Gastrocnemius medialis (tissue), 4 donors: ENCODE measurements around the gene NDUFA5. TPM values are rescaled to one million over a fixed set of nuclear protein-coding genes. Genes with fewer than 3 reads are reported as not detected.

Experiments used
- ATAC-seq, 2 donors: fragments of 150-250 bp; one replicate each; pipeline ENCODE4 v1.9.1; 2016
- DNase-seq, 2 donors: peaks; one replicate each; pipeline ENCODE4 v3.0.0-alpha.2; 2019
- H3K27ac ChIP-seq, 4 donors: fragments of 200-600 bp; sonication (generic); 1 replicate in 1 of 4; 2 replicates in 3 of 4; pipeline ENCODE4 v1.5.1; 2016 to 2018; ENCODE audit warnings: mild to moderate bottlenecking in 2 of 4, moderate library complexity in 1 of 4
- H3K27me3 ChIP-seq, 3 donors: fragments of 200-600 bp; sonication (generic) in 2 of 3; 1 replicate in 1 of 3; 2 replicates in 2 of 3; pipeline versions ENCODE4 v1.5.1 to v1.6.0; 2016 to 2019; ENCODE audit warnings: mild to moderate bottlenecking in 1 of 3, moderate library complexity in 1 of 3
- H3K36me3 ChIP-seq, 2 donors: fragments of 200-600 bp; sonication (generic) in 1 of 2; one replicate each; pipeline ENCODE4 v1.5.1; 2017 to 2018
- H3K4me1 ChIP-seq, 2 donors: fragments of 200-600 bp; sonication (generic) in 1 of 2; one replicate each; pipeline ENCODE4 v1.5.1; 2016 to 2017; ENCODE audit warnings: mild to moderate bottlenecking in 2 of 2
- H3K4me3 ChIP-seq, 4 donors: fragments of 200-600 bp; sonication (generic) in 3 of 4; 1 replicate in 1 of 4; 2 replicates in 3 of 4; pipeline ENCODE4 v1.5.1; 2016 to 2019; ENCODE audit warnings: mild to moderate bottlenecking in 2 of 4
- H3K9me3 ChIP-seq, 3 donors: fragments of 200-600 bp; sonication (generic) in 2 of 3; 1 replicate in 1 of 3; 2 replicates in 2 of 3; pipeline ENCODE4 v1.5.1; 2016 to 2019
- POLR2A ChIP-seq, 2 donors: fragments of 450-650 bp; IDR thresholded peaks; one replicate each; pipeline ENCODE4 v1.6.1; 2017; ENCODE audit warnings: antibody characterized with exemption in 2 of 2, mild to moderate bottlenecking in 2 of 2, moderate library complexity in 2 of 2
- in situ Hi-C, 4 donors: fragments of 200-750 bp; cut with MboI; loops; one replicate each; pipeline versions ENCODE4 v1.15.0 to v1.8.0; 2017; ENCODE audit warnings: low sequenced_read_pairs in 4 of 4
- intact Hi-C: fragments of 100-400 bp; cut with DNase I; formaldehyde crosslinking; loops from one replicate; pipeline ENCODE4 v1.15.1; 2023; ENCODE audit warnings: low total_unique reads
- total RNA-seq, 4 donors: library from RNA; depleted of rRNA; stranded (reverse); fragments of >200 nt; gene quantifications; one replicate each; pipeline versions ENCODE4 v1.1.0 to v1.2.3, GENCODE V29; 2016
- TF ChIP-seq, protein P1 (sequence below), 5 experiments: fragments of 450-650 bp in 3 of 5; fragments of 200-600 bp in 2 of 5; sonication (generic) in 2 of 5; IDR thresholded peaks in 4 of 5; conservative IDR thresholded peaks in 1 of 5; 1 replicate in 4 of 5; 2 replicates in 1 of 5; pipeline ENCODE4 v1.5.1; 2016 to 2019; ENCODE audit warnings: antibody characterized with exemption in 5 of 5, mild to moderate bottlenecking in 3 of 5, moderate library complexity in 3 of 5

Gene NDUFA5
- 100 to 1,000 TPM in 3 of 4 donors, 10 to 100 TPM in 1; 82.8 to 148 (median 137) TPM for total RNA-seq

DNA sequence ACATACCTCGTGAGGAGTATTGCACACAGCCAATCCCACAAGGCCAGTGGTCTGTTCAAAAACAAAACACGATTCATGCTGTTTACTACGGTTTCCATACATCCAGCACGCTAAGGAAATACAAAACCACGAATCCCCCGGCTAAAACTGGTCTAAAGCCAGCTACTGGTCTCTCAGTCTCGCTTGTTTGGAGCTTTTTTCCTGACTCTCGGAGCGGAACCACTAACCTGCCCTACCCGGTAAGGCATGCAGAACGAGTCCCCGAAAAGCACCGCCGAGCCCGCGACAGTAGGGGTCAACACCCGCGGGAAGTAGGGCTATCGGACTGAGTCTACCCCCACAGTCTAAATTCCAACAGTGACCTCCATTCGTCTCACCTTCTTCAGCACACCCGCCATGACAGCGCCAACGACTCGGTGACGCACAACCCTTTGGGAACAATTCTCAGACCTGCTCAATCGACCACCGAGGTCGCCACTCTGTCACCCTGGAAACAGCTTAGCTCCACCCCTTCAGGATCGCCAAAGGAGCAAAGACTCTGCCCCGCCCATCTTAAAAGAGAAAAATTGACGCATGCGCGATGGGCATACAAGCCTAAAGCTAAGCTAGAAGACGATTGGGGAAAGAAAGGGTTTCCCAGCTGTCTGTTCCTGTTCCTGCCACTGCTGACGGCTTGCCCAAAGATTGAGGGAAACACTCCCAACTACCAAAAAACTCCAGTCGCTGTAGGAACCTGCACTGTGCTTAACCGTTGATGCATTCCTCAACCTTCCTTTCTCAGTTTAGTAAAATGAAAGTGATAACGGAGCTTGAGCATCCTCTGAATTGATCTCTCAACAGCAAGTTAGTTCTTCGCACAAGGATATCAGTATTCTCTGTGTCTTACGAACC is at the start of gene NDUFA5:
Gene NDUFA5 (minus strand): TSS at position 421 of the 891 bp plus-strand sequence. CDS start 23 bp downstream, at position 398.
- TF ChIP-seq, protein P1, sequence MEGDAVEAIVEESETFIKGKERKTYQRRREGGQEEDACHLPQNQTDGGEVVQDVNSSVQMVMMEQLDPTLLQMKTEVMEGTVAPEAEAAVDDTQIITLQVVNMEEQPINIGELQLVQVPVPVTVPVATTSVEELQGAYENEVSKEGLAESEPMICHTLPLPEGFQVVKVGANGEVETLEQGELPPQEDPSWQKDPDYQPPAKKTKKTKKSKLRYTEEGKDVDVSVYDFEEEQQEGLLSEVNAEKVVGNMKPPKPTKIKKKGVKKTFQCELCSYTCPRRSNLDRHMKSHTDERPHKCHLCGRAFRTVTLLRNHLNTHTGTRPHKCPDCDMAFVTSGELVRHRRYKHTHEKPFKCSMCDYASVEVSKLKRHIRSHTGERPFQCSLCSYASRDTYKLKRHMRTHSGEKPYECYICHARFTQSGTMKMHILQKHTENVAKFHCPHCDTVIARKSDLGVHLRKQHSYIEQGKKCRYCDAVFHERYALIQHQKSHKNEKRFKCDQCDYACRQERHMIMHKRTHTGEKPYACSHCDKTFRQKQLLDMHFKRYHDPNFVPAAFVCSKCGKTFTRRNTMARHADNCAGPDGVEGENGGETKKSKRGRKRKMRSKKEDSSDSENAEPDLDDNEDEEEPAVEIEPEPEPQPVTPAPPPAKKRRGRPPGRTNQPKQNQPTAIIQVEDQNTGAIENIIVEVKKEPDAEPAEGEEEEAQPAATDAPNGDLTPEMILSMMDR (IDR thresholded peaks at IDR 0.05 in 4 of 5, conservative IDR thresholded peaks at IDR 0.05 in 1 of 5): peak in 1 of 5 experiments; percentile 2
- peak; percentile 72 to 81 for TF ChIP-seq POLR2A (IDR thresholded peaks at IDR 0.05)
- peaks cover 27 to 40% of the 10 kb centered on the region in 2 donors for H3K4me1 ChIP-seq
- no peaks in the 10 kb centered on the region for H3K9me3 ChIP-seq
- no peaks in the 10 kb centered on the region for H3K27me3 ChIP-seq
- intact Hi-C loops (loop anchor here (1.0 to 10.0 kb wide), 3 partner anchors 22 to 1367 kb away; partner anchors contain the start of gene POT1), in situ Hi-C loops (no loop called here)
- peaks cover 0 to 15% of the 10 kb centered on the region in 2 donors for H3K36me3 ChIP-seq
- peak within 1 kb of the TSS; percentile 91 to 99 (median 96) for H3K27ac ChIP-seq
- ATAC-seq (peak; percentile 99), DNase-seq (peak; percentile 98 to 99)
- peak within 1 kb of the TSS; percentile 71 to 99 (median 96) for H3K4me3 ChIP-seq

DNA sequence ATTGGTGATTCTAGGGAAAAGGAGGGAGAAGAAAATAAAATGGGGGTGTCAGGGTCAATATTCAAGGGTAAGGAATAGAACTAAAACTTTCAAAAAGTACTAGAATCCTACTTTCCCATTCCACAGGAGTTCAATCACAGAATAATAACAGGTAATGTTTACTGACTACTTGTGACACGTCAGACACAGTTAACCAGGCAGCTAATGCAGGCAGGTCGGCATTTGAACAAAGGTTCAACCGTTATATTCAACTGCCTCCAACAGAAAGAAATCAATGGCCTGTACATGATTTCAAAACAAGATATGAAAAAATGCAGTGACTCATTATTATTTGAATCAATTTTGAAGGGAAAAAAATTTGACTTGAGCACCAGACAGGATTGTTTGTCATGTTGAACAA is 47.1 kb upstream of the NDUFA5 start:
- no peaks in the 10 kb centered on the region for H3K36me3 ChIP-seq
- H3K9me3 ChIP-seq: no peaks in the 10 kb centered on the region
- H3K4me3 ChIP-seq: peak overlapping the region in 1 of 4 donors; percentile 2
- H3K27ac ChIP-seq: peak overlapping the region; percentile 91 to 93 (median 92)
- H3K27me3 ChIP-seq: no peaks in the 10 kb centered on the region
- no peak for DNase-seq
- in situ Hi-C loops: no loop called here
- peaks cover 25 to 52% of the 10 kb centered on the region in 2 donors for H3K4me1 ChIP-seq
- no peak for ATAC-seq
- intact Hi-C loops: loop anchor here (5.0 kb wide), 2 partner anchors 53 to 143 kb away; partner anchors contain the start of genes LMOD2 and WASL
- TF ChIP-seq, protein P1 (IDR thresholded peaks at IDR 0.05 in 4 of 5, conservative IDR thresholded peaks at IDR 0.05 in 1 of 5): no peak
- TF ChIP-seq POLR2A (IDR thresholded peaks at IDR 0.05): no peak

DNA sequence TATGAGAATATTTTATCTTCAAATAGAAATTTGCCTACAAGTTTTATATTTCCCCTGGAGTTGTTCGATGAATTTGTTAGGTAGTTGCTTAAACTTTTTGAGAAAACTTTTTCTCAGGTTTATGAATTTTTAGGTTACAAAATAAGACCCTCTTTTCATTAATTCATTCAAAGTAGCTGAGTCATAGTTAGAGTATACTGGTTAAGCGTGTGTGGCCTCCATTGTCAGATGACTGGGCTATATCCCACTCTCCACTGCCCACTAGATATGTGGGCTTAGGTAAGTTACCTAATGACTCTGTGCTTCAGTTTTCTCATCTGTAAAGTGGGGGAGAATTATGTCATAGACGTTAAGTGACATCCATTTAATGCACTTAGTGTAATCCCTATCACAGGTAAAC is 45.0 kb upstream of the NDUFA5 start:
- in situ Hi-C loops (no loop called here), intact Hi-C loops (loop anchor here (5.0 kb wide), 2 partner anchors 55 to 145 kb away; partner anchors contain the start of genes LMOD2 and WASL)
- no peak for ATAC-seq
- no peaks in the 10 kb centered on the region for H3K9me3 ChIP-seq
- peaks cover 25 to 48% of the 10 kb centered on the region in 2 donors for H3K4me1 ChIP-seq
- H3K4me3 ChIP-seq: peak overlapping the region; percentile 19 to 48 (median 36)
- no peaks in the 10 kb centered on the region for H3K36me3 ChIP-seq
- peak overlapping the region; percentile 91 to 93 (median 92) for H3K27ac ChIP-seq
- no peak for DNase-seq
- no peaks in the 10 kb centered on the region for H3K27me3 ChIP-seq
- TF ChIP-seq POLR2A (IDR thresholded peaks at IDR 0.05): no peak
- TF ChIP-seq, protein P1 (IDR thresholded peaks at IDR 0.05 in 4 of 5, conservative IDR thresholded peaks at IDR 0.05 in 1 of 5): no peak

DNA sequence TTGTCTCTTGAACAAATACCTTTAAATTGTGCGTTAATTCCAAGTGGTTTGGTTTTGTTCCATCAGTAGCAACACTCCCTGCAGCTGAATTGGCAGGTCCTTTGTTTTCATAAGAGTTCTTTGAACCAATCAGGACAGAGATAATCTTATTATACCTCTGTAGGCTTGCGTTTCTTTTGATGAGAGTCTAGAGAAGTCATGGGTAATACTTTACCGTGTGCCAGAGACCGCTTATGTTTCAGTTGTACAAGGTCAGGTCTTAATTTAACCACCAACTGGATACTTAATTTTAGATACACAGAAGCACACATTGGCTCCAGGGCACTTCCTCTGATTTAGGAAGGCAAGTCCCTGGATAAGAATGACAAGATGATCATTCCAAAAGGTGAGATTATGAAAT is 43.9 kb upstream of the NDUFA5 start, which contains the start of gene ASB15:
Gene ASB15 (plus strand): TSS at position 292 of the 400 bp plus-strand sequence. CDS start 12,682 bp downstream, outside the sequence.
- H3K27me3 ChIP-seq: no peaks in the 10 kb centered on the region
- intact Hi-C loops: loop anchor here (5.0 kb wide), 2 partner anchors 56 to 146 kb away; partner anchors contain the start of genes LMOD2 and WASL
- peak; percentile 81 to 84 for DNase-seq
- peak; percentile 96 to 98 for ATAC-seq
- peaks cover 25 to 47% of the 10 kb centered on the region in 2 donors for H3K4me1 ChIP-seq
- H3K27ac ChIP-seq: peak within 1 kb of the TSS; percentile 91 to 93 (median 92)
- peak; percentile 46 to 72 for TF ChIP-seq POLR2A (IDR thresholded peaks at IDR 0.05)
- TF ChIP-seq, protein P1 (IDR thresholded peaks at IDR 0.05 in 4 of 5, conservative IDR thresholded peaks at IDR 0.05 in 1 of 5): no peak
- H3K36me3 ChIP-seq: no peaks in the 10 kb centered on the region
- in situ Hi-C loops: no loop called here
- peak within 1 kb of the TSS; percentile 33 to 48 (median 36) for H3K4me3 ChIP-seq
- no peaks in the 10 kb centered on the region for H3K9me3 ChIP-seq
